ENCODE measurements around the gene MEGF8.
A peak's percentile ranks its signal among the peaks of the same experiment; 100 is the strongest.

MEGF8 gene

DNA sequence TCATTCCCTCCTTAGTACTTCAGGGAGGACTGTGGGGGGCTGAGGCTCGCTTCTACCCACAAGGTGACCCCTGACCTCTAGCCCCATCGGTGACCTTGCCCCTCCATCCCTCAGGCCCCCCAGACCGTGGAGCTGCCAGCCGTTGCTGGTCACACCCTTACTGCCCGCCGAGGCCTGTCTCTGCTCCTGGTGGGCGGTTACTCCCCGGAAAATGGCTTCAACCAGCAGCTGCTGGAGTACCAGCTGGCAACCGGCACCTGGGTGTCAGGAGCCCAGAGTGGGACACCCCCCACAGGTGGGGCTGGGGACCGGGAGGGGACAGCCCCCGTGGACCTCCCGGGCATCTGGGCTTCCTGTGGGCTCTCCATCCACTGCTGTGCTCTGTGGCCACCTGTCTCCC lies 31.9 kb downstream of the MEGF8 start:
- DNase-seq: no peak

GRCh38 chr19:42360787-42361544 lies 35.5 kb downstream of the MEGF8 start:
- no peak for DNase-seq

- no peak for DNase-seq
These were observed 36.1 kb downstream of the MEGF8 start for GRCh38 chr19:42361545-42361910.

GRCh38 chr19:42362342-42362741 lies 36.9 kb downstream of the MEGF8 start:
- no peak for DNase-seq

DNA sequence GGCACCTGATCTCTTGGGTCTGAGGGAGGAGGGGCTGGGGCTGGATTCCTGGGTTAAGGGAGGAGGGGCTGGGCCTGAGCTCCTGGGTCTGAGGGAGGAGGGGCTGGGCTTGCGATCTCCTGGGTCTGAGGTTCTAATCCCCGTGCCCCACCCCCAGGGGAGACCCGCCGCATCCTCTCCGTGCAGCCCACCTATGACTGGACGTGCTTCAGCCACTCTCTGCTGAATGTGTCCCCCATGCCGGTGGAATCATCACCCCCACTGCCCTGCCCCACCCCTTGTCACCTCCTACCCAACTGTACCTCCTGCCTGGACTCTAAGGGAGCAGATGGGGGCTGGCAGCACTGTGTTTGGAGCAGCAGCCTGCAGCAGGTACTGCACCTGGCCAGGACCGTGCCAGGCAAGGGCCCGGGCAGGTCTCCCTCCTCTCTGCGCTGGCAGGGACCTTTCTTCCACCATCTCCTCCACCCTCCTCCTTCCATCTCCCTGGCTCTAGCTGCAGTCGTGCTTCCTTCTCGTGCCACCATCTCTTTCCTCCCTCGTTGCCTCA lies 37.5 kb downstream of the MEGF8 start:
- no peak for DNase-seq

GRCh38 chr19:42363614-42364346 lies 38.3 kb downstream of the MEGF8 start:
- no peak for DNase-seq

DNA sequence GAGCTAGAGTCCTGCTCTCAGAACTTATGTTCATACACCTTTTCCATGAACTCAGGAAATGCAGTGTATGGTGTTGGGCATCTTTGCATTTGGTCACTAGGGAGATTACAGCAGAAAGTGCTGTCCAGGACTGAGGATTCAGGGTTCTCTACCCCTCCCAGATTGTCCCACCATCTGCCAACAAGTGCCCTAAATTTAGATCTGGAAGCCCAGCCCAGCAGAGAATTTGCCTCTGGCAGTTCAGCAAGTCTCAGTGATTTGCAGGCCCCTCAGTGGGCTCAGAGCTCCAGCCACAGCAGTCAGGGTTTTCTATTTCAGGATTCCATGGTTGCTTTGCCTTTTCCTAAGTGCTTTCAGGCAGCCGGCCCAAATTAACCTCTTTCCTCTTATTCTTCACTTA lies 41.2 kb downstream of the MEGF8 start:
- DNase-seq: no peak

GRCh38 chr19:42367929-42368328 lies 42.5 kb downstream of the MEGF8 start:
- no peak for DNase-seq

DNA sequence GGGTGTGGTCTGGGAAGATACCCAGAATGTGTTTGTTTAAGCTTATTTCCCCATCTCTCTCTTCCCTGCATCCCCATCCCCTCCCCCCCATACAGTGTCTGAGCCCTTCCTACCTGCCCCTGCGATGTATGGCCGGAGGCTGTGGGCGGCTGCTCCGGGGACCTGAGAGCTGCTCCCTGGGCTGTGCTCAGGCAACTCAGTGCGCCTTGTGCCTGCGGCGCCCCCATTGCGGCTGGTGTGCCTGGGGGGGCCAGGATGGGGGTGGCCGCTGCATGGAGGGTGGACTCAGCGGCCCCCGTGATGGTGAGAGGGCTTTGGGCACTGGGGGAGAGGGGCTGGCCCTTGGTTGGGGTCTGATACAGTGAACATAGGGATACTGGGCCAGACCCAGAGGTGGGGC lies 42.9 kb downstream of the MEGF8 start:
- no peak for DNase-seq

- no peak for DNase-seq
These were observed 43.3 kb downstream of the MEGF8 start for GRCh38 chr19:42368765-42369164.

DNA sequence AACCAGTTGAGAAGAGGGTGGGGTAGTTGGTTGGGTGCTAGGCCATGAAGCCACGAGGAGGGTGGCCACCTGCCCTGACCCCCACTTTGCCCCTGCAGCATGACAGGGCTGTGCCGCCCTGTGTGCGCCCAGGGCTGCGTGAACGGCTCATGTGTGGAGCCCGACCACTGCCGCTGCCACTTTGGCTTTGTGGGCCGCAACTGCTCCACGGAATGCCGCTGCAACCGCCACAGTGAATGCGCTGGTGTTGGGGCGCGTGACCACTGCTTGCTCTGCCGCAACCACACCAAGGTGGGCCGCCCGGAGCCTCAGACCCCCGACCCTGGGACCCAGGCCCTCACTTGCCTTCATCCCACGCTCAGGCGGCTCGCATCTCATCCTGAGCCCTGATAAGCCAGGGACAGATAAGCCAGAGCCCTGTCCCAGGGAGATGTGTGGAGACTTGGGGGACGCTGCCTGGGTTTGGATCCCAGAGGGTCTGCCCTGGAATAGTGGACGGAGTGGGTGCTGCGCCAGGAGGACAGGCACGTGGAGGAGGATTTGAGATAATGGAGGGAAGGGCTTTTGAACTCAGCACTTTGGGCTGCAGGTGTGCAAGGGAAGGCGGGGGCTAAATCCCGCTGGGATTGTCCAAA lies 44.1 kb downstream of the MEGF8 start:
- DNase-seq: no peak

- DNase-seq: no peak
These were observed 44.7 kb downstream of the MEGF8 start for GRCh38 chr19:42370068-42370520.

DNA sequence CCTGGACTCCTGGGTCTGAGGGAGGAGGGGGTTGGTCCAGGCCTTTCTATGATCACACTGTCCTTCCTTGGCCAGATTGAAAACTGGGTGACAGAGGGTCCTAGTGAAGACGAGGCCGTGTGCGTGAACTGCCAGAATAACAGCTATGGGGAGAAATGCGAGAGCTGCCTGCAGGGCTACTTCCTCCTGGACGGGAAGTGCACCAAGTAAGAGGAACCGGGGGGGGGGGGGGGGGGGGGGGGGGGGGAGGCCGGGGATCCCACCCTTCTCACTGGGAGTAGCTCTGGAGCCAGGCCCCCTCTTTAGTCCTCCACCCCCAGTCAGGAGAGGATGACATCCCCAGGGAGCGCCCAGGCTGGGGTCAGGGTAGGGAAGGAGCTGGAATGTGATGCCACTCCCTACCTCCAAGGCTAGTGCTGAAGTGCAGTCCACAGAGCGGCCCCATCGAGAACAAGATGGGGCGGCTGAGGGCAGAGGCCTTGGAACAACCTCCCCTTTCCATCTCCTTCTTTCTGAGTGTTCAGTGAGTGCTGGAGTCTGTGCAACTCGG lies 45.3 kb downstream of the MEGF8 start:
- DNase-seq: no peak

DNA sequence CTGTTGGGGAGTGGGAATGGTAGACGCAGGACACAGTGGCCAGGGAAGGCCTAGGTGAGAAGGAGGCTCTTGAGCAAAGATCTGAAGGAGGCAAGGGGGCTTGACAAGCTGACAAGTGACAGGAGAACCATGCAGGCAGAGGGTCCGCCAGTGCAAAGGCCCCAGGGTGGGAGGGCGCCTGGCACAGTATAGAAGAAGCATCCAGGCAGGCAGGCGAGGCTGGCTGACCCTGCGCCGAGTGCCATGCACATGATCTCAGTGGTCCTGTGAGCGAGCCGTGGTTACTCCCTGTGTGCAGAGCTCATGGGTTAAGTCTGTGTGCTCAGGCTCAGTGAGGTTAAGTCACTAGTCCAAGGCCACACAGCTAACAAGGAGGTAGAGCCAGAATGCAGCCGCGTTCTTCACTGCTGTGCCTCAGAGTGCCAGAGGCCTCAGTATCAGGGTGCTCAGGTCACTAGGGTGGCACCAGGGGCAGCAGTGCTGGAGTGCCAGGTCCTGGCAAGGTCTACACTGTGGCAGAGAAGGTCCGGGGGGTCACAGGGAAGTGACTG lies 49.5 kb downstream of the MEGF8 start:
- DNase-seq: no peak

GRCh38 chr19:42375415-42376176 lies 50.2 kb downstream of the MEGF8 start:
- DNase-seq: no peak

DNA sequence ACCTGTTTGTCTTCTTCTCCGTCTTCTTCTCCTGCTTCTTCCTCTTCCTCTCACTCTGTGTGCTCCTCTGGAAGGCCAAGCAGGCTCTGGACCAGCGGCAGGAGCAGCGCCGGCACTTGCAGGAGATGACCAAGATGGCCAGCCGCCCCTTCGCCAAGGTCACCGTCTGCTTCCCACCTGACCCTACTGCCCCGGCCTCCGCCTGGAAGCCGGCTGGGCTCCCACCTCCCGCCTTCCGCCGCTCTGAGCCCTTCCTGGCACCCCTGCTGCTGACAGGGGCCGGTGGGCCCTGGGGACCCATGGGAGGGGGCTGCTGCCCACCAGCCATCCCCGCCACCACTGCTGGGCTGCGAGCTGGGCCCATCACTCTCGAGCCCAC lies 50.7 kb downstream of the MEGF8 start:
- DNase-seq: no peak

GRCh38 chr19:42378225-42379215 lies 53.1 kb downstream of the MEGF8 start:
- no peak for DNase-seq

DNA sequence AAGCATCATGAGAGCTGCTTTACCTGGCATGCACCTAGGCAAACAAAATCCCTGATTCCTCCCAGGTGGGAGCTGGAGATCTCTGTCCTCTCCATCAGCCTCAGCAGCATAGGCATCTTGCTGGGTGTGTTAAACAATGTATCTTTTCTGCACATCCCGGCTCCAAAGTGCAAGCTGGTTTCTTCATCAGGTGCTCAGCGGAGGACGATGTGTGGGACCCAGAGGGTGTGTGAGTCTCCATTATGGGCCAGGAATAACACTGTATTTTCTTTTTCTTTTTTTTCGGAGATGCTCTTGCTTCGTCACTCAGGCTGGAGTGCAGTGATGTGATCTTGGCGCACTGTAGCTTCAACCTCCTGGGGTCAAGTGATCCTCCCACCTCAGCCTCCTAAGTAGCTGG lies 54.7 kb downstream of the MEGF8 start:
- no peak for DNase-seq

DNA sequence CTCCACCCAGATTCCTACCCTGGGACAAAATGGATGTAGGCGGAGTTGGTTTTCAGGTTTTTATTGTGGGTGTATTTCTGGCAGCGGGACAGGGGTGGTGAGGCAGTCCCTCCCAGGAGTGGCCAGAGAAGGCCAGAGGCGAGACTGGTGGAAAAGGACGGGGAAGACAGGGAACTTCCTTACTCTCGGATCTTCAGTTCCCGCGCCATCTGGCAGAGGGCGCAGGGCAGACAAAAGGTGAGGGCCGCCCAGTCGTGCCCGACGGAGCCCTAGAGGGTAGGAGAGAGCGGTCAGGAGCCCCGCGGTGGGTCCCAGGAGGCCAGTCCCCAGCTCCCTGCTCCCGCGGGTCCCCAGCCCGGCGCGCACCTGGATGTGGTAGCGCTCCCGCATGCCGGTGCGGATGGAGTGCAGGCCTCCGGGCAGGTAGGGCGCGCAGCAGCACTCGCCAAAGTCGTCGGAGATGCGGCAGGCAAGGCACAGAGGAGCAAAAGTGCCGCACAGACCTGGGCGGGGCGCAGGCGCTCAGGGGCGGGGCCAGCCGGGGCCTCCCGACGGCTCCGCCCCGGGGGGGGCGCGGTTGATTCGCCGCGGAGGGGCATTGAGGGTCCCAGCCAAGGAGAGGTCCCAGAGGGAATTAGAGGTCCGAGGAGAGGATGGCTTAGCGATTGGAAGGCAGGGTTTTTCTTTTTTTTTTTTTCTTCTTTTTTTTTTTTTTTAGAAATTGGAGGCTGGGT lies 61.7 kb downstream of the MEGF8 start:
- DNase-seq: peak; percentile 79

- DNase-seq: no peak
These were observed 63.5 kb downstream of the MEGF8 start for GRCh38 chr19:42388851-42389489.

Data from NCI-H748 treated with DMSO at 0.1 percent for 48 hours (cell line).